DMS 273 treated with DMSO at 0.1 percent for 48 hours (cell line): Measurements from ENCODE around the gene RNF2.
A peak's percentile ranks its signal among the peaks of the same experiment; 100 is the strongest.
"Not testable (repeated sequence)": the region's sequence is repeated elsewhere in the genome, so short reads cannot be mapped to it uniquely, and the experiment has no call there.

Experiments used
- DNase-seq: peaks from one replicate; lab custom pipeline; 2025; lab: John Stamatoyannopoulos, UW

The RNF2 gene

DNA sequence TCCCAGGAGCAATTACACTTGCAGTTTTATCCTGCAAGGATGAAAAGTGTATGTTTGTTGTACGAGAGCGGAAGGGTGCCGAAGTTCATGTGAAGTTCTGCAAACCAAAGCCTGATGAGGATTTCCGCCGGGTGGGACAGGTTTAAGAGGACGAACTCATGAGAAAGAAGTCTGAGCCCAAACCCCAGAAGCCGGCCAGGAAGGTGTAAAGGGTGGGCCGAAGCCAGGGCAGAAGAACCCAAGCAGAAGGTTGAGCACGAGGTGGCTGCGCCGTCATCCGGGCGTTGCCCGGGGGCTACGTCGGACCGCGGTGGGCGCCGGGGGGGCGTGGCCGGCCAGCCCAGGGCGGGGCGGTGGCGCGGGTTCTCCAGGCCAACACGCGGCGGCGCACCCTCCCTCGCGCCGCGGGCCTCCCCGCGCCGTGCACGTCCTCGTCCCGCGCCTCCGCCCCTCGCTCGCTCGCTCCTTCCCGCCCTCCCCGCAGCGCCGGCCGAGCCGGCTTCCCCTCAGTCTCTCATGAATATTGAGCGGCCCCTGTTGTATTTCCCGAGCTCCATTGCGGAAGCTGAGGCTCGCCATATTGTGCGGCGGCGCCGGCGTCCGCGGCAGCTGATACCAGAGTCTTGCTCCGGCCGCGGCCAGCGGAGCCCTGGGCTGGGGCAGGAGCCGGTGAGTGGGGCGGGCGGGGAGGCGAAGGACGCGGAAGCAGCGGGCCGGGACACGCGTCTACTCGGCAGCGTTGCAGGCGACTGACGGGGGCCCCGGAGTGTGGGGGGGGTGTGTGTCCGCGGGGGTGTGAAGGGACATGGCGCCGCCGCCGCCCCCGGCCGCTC lies at the start of gene RNF2:
Gene RNF2, plus strand, starts transcription at position 578 of the 833 bp plus-strand sequence. CDS start 41,996 bp downstream, outside the sequence.
- peak; percentile 75 for DNase-seq

DNA sequence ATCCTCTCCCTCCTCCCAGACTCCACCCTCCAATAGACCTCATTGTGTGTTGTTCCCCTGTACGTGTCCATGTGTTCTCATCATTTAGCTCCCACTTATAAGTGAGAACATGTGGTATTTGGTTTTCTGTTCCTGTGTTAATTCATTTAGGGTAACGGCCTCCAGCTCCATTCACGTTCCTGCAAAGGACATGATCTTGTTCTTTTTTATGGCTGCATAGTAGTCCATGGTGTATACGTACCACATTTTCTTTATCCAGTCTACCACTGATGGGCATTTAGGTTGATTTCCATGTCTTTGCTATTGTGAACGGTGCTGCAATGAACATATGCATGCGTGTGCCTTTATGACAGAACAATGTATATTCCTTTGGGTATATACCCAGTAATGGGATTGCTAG lies 45.4 kb upstream of the RNF2 start:
- DNase-seq: not testable (repeated sequence)

DNA sequence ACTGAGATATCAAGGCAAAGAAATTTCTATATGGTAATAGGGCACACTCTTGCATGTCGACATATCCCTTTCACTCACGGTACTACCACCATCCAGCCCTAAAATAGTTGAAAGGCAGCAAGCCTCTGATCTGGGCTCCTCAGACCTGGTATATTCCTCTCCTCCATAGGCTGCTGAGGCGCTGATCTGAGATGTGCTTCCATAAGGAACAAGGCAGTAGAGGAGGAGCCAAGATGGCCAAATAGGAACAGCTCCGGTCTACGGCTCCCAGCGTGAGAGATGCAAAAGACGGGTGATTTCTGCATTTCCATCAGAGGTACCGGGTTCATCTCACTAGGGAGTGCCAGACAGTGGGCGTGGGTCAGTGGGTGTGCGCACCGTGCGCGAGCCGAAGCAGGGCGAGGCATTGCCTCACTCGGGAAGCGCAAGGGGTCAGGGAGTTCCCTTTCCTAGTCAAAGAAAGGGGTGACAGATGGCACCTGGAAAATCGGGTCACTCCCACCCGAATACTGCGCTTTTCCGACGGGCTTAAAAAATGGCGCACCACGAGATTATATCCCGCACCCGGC lies 44.0 kb upstream of the RNF2 start:
- DNase-seq: not testable (repeated sequence)

DNA sequence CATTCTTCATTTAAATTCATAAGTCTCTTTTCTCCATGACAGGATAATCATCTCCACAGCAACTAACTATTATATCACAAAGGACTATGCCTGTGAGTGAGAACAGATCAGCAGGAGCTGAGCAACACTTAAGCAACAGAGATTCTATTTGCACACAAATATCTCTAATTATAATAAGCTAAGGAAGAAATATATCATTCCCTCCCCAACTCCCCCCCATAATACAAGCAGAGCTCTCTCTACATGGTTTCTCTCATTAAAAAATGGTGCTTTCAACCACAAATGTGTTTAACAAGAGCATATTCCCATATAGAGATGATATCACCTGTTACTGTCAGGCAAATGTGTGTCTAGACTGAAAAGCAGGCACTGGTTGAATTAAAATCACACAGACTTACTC lies 36.5 kb upstream of the RNF2 start:
- no peak for DNase-seq

GRCh38 chr1:185010361-185010760 lies 35.0 kb upstream of the RNF2 start:
- no peak for DNase-seq

- DNase-seq: no peak
Measured at GRCh38 chr1:185014941-185015340, 30.4 kb upstream of the RNF2 start.

GRCh38 chr1:185015631-185016030 lies 29.7 kb upstream of the RNF2 start:
- DNase-seq: no peak

GRCh38 chr1:185016880-185017279 lies 28.5 kb upstream of the RNF2 start:
- no peak for DNase-seq

- no peak for DNase-seq
Measured at GRCh38 chr1:185017338-185017737, 28.0 kb upstream of the RNF2 start.

GRCh38 chr1:185017966-185018365 lies 27.4 kb upstream of the RNF2 start:
- no peak for DNase-seq

GRCh38 chr1:185027252-185027882 lies 18.0 kb upstream of the RNF2 start:
- DNase-seq: no peak

DNA sequence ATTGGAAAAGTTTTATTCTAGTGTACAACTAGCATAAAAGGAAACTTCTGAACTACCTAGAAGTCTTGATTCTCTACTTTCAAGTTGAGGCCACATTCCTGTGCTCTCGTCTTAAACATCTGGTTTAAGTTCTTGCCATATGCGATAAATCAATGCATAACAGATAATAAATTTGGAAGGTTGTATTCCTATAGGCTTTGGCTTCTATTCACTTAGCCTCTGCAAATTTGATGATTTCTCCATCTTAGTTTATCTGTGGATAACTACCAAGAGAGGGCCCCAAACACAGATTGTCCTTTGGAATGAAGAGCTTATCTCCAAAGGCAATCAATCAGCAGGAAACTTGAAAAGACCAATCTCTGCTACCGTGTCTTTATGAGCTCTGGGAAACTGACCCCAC lies 11.7 kb upstream of the RNF2 start:
- DNase-seq: no peak

GRCh38 chr1:185035258-185035657 lies 10.1 kb upstream of the RNF2 start:
- no peak for DNase-seq

GRCh38 chr1:185038813-185039376 lies 6.5 kb upstream of the RNF2 start:
- DNase-seq: no peak

DNA sequence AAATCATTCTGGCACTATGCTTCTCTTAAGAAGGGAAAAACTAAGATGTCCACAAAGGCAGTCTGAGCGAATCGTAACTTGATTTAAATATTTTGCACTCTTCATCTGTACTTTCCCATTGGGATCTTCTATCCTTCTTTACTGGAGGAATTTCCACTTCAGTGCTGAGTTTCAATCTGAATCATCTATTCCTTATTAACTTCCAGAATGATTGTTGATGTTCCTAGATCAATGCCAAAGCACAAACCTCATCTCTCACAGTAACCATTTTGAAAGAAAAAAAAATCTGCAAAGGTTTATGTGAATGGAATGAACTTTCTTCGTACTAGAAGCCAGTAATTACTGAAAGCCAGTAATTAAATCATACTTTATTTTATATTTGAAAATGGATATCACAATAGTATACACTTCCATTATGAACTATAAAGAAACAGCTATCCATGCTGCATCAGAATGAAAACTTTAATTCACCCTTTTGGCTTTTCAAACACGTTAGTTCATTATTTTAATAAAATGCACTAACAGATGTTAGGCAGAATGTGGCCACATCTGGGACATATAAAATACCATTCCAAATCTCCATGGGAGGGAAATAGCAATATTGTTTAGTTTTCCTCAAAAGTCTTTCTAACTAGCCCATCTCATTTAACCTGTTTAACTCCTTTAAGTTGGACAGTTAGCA lies 5.5 kb upstream of the RNF2 start:
- DNase-seq: no peak

DNA sequence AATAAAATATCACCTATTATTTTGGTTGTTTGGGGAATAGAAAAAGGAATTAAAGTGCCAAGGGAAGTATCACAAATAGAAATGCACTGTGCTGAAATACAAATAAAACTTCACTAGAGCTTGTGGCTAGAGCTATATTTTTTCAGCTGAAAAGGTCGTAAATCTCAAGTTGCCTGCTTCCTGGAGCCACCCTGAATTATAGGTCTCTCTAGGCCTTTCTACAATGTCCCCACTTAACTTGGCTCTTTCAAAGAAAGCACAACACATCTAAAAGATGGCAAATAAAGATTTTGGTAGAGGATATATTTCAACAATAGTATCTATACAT lies 5.0 kb upstream of the RNF2 start:
- DNase-seq: no peak

DNA sequence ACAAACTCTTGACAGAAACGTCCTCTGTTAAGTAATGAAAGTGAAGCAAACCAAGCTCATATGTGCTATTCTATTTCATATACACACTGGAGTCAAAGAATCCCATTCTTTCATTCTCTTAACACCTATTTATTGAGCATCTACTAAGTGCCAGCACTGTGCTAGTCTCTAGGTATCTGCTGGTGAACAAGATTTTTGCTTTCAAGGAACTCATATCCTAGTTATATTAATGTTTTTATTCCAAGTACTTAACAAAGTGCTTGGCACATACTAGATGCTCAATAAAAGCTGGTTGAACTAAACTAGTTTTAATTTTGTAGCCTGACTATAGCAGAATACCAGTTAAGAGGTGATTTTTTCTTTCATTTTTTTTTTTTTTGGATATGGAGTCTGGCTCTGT lies 3.6 kb upstream of the RNF2 start:
- DNase-seq: no peak

GRCh38 chr1:185042737-185043136 lies 2.6 kb upstream of the RNF2 start:
- DNase-seq: no peak

GRCh38 chr1:185044387-185044786 lies 971 bp upstream of the RNF2 start:
- no peak for DNase-seq

GRCh38 chr1:185045814-185046492 lies 595 bp downstream of the RNF2 start:
- DNase-seq: no peak

DNA sequence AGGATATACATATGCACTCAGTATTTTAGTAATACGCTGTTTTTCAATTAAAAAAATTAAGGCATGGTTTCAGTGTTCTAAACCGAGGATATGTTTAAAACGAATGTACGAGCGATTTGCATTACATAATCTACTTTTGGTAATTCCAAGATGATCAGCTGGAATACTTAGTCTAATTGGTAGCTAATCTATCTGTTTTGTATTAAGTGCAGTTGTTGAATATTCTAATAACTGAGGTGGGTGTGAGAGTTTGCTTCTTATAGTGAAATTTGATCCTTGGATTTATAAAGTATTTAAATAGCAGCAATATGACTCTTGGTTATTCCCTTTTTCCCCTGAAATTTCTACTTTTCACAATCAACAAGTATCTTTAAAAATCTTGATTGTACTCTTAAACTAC lies 1.3 kb downstream of the RNF2 start:
- DNase-seq: no peak

- no peak for DNase-seq
Measured at GRCh38 chr1:185049670-185050069, 4.3 kb downstream of the RNF2 start.
